Measurements from ENCODE around the gene RBM26. TPM values are rescaled to one million over a fixed set of nuclear protein-coding genes. Genes with fewer than 3 reads are reported as not detected.

Gene RBM26
- total RNA-seq, 1 donor from 2014 or later, result 20.6 TPM

DNA sequence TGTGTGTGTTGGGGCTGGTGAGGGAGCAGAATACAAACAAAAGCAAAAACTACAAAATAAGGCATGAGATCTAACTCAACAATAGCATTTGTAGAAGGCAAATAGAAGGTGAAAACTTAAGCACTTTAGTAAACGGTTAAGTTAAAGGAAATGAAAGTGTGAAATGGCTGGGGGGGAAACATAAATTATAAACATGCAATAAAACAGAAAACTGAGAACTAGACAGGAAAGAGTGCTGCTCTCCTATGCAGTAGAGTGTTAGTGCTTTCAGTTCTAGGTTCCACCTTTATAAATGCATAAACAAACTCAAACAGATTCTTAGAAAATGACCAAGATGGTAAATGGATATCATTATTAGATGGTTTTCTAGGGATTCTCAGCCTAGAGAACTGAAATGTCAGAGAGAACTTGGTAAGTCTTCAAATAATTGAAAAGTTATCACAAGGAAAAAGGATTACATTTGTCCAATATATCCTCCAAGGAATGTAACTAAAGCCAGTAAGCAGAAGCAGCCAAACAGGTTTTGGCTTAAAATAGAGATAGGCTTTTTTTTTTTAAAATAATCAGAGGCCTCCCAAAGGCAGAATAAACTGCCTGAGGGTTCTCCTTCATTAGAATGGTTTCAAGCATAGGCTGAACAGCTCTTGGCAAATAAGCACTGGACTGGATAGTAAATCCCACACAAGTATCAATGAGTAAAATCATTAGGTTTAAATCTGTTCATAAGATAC is 23.3 kb downstream of the RBM26 start:
- no peaks in the 10 kb centered on the region for H3K27me3 ChIP-seq (ENCODE audit: low read depth)
- H3K4me1 ChIP-seq, result peaks cover 67% of the 10 kb centered on the region
- no peak for DNase-seq
- H3K9me3 ChIP-seq (replicated peaks), result no peaks in the 10 kb centered on the region
- TF ChIP-seq, protein P1, sequence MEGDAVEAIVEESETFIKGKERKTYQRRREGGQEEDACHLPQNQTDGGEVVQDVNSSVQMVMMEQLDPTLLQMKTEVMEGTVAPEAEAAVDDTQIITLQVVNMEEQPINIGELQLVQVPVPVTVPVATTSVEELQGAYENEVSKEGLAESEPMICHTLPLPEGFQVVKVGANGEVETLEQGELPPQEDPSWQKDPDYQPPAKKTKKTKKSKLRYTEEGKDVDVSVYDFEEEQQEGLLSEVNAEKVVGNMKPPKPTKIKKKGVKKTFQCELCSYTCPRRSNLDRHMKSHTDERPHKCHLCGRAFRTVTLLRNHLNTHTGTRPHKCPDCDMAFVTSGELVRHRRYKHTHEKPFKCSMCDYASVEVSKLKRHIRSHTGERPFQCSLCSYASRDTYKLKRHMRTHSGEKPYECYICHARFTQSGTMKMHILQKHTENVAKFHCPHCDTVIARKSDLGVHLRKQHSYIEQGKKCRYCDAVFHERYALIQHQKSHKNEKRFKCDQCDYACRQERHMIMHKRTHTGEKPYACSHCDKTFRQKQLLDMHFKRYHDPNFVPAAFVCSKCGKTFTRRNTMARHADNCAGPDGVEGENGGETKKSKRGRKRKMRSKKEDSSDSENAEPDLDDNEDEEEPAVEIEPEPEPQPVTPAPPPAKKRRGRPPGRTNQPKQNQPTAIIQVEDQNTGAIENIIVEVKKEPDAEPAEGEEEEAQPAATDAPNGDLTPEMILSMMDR (IDR thresholded peaks at IDR 0.05; ENCODE audit: borderline replicate concordance), result no peak
- no peak overlapping the region for H3K4me3 ChIP-seq
- H3K27ac ChIP-seq (replicated peaks), result no peak overlapping the region
- H3K36me3 ChIP-seq, result peaks cover 10% of the 10 kb centered on the region
- intact Hi-C loops (cut with micrococcal nuclease), result no loop called here

DNA sequence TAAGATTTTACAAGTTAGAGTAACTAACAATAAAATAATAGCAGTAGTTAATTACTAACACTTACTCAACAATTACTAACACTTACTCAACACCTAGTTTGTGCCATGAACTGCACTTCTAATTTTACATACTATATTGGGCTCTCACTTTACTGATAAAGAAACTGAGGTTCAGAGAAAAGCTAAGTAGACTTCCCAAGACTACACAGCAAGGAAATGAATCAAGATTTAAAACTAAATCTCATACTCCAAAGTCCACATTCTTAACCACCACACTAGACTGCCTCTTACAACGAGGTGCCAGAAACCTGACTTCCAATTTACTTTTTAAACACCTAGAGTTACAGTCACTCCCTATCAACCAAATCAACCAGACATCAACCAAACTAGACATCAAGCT is 25.1 kb downstream of the RBM26 start:
- no peaks in the 10 kb centered on the region for H3K27me3 ChIP-seq (ENCODE audit: low read depth)
- no peak for DNase-seq
- TF ChIP-seq, protein P1 (IDR thresholded peaks at IDR 0.05; ENCODE audit: borderline replicate concordance), result no peak
- no peak overlapping the region for H3K4me3 ChIP-seq
- H3K9me3 ChIP-seq (replicated peaks), result no peaks in the 10 kb centered on the region
- H3K4me1 ChIP-seq, result peaks cover 51% of the 10 kb centered on the region
- no peak overlapping the region for H3K27ac ChIP-seq (replicated peaks)
- H3K36me3 ChIP-seq, result peaks cover 27% of the 10 kb centered on the region
- intact Hi-C loops (cut with micrococcal nuclease), result no loop called here

DNA sequence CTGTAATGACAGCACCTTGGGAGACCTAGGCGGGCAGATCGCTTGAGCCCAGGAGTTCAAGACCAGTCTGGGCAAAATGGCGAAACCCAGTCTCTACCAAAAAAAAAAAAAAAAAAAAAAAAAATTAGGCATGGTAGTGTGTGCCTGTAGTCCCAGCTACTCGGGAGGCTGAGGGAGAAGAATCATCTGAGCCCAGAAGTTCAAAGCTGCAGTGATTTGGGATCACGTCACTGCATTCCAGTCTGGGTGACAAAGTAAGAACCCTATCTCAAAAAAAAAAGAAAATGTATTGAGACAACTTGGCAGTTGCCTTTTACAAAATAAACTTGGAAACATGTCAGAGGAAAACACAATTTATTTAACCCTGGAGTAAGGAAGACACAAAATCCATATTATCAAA is 26.8 kb downstream of the RBM26 start:
- intact Hi-C loops (cut with micrococcal nuclease), result no loop called here
- no peaks in the 10 kb centered on the region for H3K27me3 ChIP-seq (ENCODE audit: low read depth)
- peaks cover 37% of the 10 kb centered on the region for H3K36me3 ChIP-seq
- TF ChIP-seq, protein P1 (IDR thresholded peaks at IDR 0.05; ENCODE audit: borderline replicate concordance), result no peak
- no peak for DNase-seq
- no peak overlapping the region for H3K27ac ChIP-seq (replicated peaks)
- no peaks in the 10 kb centered on the region for H3K9me3 ChIP-seq (replicated peaks)
- H3K4me1 ChIP-seq, result peaks cover 37% of the 10 kb centered on the region
- H3K4me3 ChIP-seq, result no peak overlapping the region

DNA sequence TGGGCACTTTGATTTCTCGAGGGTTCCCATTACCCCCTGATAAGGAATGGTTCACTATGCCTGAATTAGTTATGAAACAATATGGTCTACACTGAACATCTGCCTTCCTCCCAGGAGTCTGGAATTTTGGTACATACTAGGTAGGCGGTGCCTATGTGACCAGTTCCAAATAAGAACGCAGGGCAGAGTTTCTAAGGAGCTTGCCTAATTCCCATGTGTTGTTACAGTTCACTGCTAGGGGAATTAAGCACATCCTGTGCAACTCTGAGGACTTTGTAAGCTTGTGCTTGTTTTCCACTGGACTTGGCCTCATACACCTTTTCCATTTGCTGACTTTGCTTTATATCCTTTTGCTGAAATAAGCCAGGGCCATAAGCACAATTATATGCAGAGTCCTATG is 29.2 kb downstream of the RBM26 start:
- H3K27ac ChIP-seq (replicated peaks), result no peak overlapping the region
- no peak overlapping the region for H3K4me3 ChIP-seq
- TF ChIP-seq, protein P1 (IDR thresholded peaks at IDR 0.05; ENCODE audit: borderline replicate concordance), result no peak
- intact Hi-C loops (cut with micrococcal nuclease), result no loop called here
- H3K27me3 ChIP-seq (ENCODE audit: low read depth), result no peaks in the 10 kb centered on the region
- peaks cover 26% of the 10 kb centered on the region for H3K4me1 ChIP-seq
- peaks cover 43% of the 10 kb centered on the region for H3K36me3 ChIP-seq
- no peaks in the 10 kb centered on the region for H3K9me3 ChIP-seq (replicated peaks)
- no peak for DNase-seq

DNA sequence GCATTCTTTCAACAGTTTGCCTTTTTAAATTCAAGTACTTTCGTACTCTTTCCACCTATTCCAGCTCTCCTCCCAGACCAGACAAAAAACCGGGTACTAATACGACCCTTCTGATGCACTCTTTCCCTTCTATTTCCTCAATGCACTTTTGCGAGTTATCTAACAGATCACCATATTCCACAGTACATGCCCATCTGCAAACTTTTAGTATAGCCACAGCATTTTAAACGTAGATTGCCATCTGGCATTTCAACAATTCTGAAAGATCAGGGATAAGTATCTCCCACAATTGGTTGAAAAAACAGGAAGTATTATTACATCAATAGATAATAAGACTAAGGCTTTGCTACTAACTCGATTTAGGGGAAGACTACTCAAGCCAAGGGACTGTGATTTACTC is 31.5 kb downstream of the RBM26 start:
- no peak for DNase-seq
- H3K27me3 ChIP-seq (ENCODE audit: low read depth), result no peaks in the 10 kb centered on the region
- intact Hi-C loops (cut with micrococcal nuclease), result no loop called here
- H3K36me3 ChIP-seq, result peaks cover 66% of the 10 kb centered on the region
- TF ChIP-seq, protein P1 (IDR thresholded peaks at IDR 0.05; ENCODE audit: borderline replicate concordance), result no peak
- no peak overlapping the region for H3K27ac ChIP-seq (replicated peaks)
- H3K4me1 ChIP-seq, result peaks cover 6% of the 10 kb centered on the region
- H3K4me3 ChIP-seq, result no peak overlapping the region
- H3K9me3 ChIP-seq (replicated peaks), result no peaks in the 10 kb centered on the region

Data from left ventricle myocardium inferior (tissue), 1 donor.